CD4-positive, CD25-positive, alpha-beta regulatory T cell (primary cell): Measurements from ENCODE around the gene SMTNL1. TPM values are rescaled to one million over a fixed set of nuclear protein-coding genes. Genes with fewer than 3 reads are reported as not detected.
A peak's percentile ranks its signal among the peaks of the same experiment; 100 is the strongest.

Experiments
- ATAC-seq, 2 donors: fragments of 150-1000 bp; cut with Tn5 transposase; one replicate each; pipeline ENCODE4 v1.10.0; 2021; ENCODE audit warnings: low read depth in 2 of 2, moderate number of reproducible peaks in 2 of 2, moderate library complexity in 1 of 2
- DNase-seq, 3 donors: peaks; one replicate each; pipeline versions ENCODE4 v3.0.0 to v3.0.0-alpha.2; 2012 to 2022; ENCODE audit warnings: mixed read lengths in 1 of 3
- H3K27ac ChIP-seq: one replicate; pipeline ENCODE4 v1.7.0; 2013; ENCODE audit warnings: mild to moderate bottlenecking, low read length; ENCODE audit not compliant: insufficient read depth, poor library complexity, severe bottlenecking
- H3K27me3 ChIP-seq: one replicate; pipeline ENCODE4 v1.7.0; 2013; ENCODE audit warnings: low read length; ENCODE audit not compliant: control insufficient read depth, insufficient read depth
- H3K36me3 ChIP-seq: one replicate; pipeline ENCODE4 v1.7.0; 2013; ENCODE audit warnings: mild to moderate bottlenecking, low read length, moderate library complexity; ENCODE audit not compliant: control insufficient read depth, insufficient read depth
- H3K4me1 ChIP-seq: 2 replicates; pipeline ENCODE4 v1.7.0; 2013; ENCODE audit warnings: mild to moderate bottlenecking, low read length; ENCODE audit not compliant: insufficient read depth, control insufficient read depth, poor library complexity, severe bottlenecking
- H3K4me3 ChIP-seq: one replicate; pipeline ENCODE4 v1.7.0; 2013; ENCODE audit warnings: low read depth, mild to moderate bottlenecking, low read length, moderate library complexity
- H3K9me3 ChIP-seq, 2 experiments: 1 replicate in 1 of 2; 2 replicates in 1 of 2; pipeline ENCODE4 v1.7.0; 2013; ENCODE audit warnings: low read length in 2 of 2, mild to moderate bottlenecking in 1 of 2, moderate library complexity in 1 of 2; ENCODE audit not compliant: control insufficient read depth in 2 of 2
- H3K27ac Mint-ChIP-seq, 3 donors: one replicate each; pipeline ENCODE4 v1.8.0; 2020 to 2022; ENCODE audit warnings: mild to moderate bottlenecking in 3 of 3, mixed read lengths in 3 of 3, moderate library complexity in 2 of 3
- H3K27me3 Mint-ChIP-seq: one replicate; pipeline ENCODE4 v1.8.0; 2022; ENCODE audit warnings: mild to moderate bottlenecking, mixed read lengths
- H3K36me3 Mint-ChIP-seq: one replicate; pipeline ENCODE4 v1.8.0; 2020; ENCODE audit warnings: mixed read lengths
- H3K4me1 Mint-ChIP-seq, 4 donors: one replicate each; pipeline ENCODE4 v1.8.0; 2020 to 2022; ENCODE audit warnings: mixed read lengths in 4 of 4, mild to moderate bottlenecking in 1 of 4
- H3K4me3 Mint-ChIP-seq, 4 donors: one replicate each; pipeline ENCODE4 v1.8.0; 2020 to 2022; ENCODE audit warnings: mild to moderate bottlenecking in 4 of 4, mixed read lengths in 4 of 4, moderate library complexity in 3 of 4
- H3K9me3 Mint-ChIP-seq, 7 donors: one replicate each; pipeline ENCODE4 v1.8.0; 2020 to 2022; ENCODE audit warnings: mixed read lengths in 7 of 7, mild to moderate bottlenecking in 3 of 7, moderate library complexity in 2 of 7
- polyA plus RNA-seq, 4 donors: library from polyadenylated mRNA; unstranded; fragments of 300-500 nt; fragmentation: Illumina TruSeq; gene quantifications; one replicate each; pipeline ENCODE4 v1.2.3, GENCODE V29; 2021
- total RNA-seq: library from RNA; stranded (reverse); gene quantifications from one replicate; pipeline ENCODE4 v1.2.3, GENCODE V29; 2022

SMTNL1 gene
- total and polyA plus RNA-seq, 5 donors from 2014 or later = 0.21 to 0.36 TPM; not detected in 3

DNA sequence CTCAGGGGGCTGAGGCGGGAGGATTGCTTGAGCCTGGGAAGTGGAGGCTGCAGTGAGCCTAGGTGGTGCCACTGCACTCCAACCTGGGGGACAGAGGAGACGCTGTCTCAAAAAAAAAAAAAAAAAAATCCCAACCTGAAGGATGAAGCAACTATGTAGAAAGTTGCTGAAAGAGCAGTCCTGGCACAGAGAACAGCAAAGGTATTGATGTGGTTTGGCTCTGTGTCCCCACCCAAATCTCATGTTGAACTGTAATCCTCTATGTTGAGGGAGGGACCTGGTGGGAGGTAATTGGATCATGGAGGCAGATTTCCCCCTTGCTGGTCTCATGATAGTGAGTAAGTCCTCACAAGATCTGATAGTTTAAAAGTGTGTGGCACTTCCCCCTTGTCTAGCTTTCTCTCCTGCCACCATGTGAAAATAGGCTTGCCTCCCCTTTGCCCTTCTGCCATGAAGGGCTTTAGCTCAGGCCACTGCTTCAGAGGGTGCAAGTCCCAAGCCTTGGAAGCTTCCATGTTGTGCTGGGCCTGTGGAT lies 49.4 kb downstream of the SMTNL1 start:
- Mint-ChIP-seq H3K4me3 (no peak overlapping the region), H3K9me3 (no peaks in the 10 kb centered on the region), H3K4me1 (peaks cover 0 to 5% (median 2%) of the 10 kb centered on the region in 4 donors), H3K27ac (peak overlapping the region in 1 of 3 donors; percentile 37), H3K36me3 (no peaks in the 10 kb centered on the region), H3K27me3 (peaks cover 5% of the 10 kb centered on the region)
- ATAC-seq (no peak), DNase-seq (peak in 1 of 3 donors; percentile 5)
- Histone ChIP-seq H3K36me3 (no peaks in the 10 kb centered on the region), H3K4me1 (no peaks in the 10 kb centered on the region), H3K9me3 (no peaks in the 10 kb centered on the region), H3K27me3 (no peaks in the 10 kb centered on the region), H3K4me3 (no peak overlapping the region), H3K27ac (no peak overlapping the region)

- H3K27me3 Mint-ChIP-seq = peaks cover 10% of the 10 kb centered on the region
- peak overlapping the region in 1 of 3 donors; percentile 2 for H3K27ac Mint-ChIP-seq
- no peaks in the 10 kb centered on the region for H3K36me3 ChIP-seq
- DNase-seq (no peak), ATAC-seq (no peak)
- peaks cover 1% of the 10 kb centered on the region for H3K27me3 ChIP-seq
- H3K9me3 Mint-ChIP-seq = peaks cover 0 to 1% (median 0%) of the 10 kb centered on the region in 7 donors
- H3K4me3 Mint-ChIP-seq = no peak overlapping the region
- H3K36me3 Mint-ChIP-seq = no peaks in the 10 kb centered on the region
- no peaks in the 10 kb centered on the region for H3K9me3 ChIP-seq
- no peak overlapping the region for H3K4me3 ChIP-seq
- H3K27ac ChIP-seq = no peak overlapping the region
- H3K4me1 ChIP-seq = no peaks in the 10 kb centered on the region
- peaks cover 0 to 5% (median 2%) of the 10 kb centered on the region in 4 donors for H3K4me1 Mint-ChIP-seq
These were observed 50.8 kb downstream of the SMTNL1 start for GRCh38 chr11:57588046-57588710.

- ATAC-seq = no peak
- Histone ChIP-seq H3K9me3 (no peaks in the 10 kb centered on the region), H3K27me3 (peaks cover 17% of the 10 kb centered on the region), H3K27ac (no peak overlapping the region), H3K36me3 (no peaks in the 10 kb centered on the region), H3K4me1 (no peaks in the 10 kb centered on the region), H3K4me3 (no peak overlapping the region)
- peaks cover 0 to 4% (median 0%) of the 10 kb centered on the region in 7 donors for H3K9me3 Mint-ChIP-seq
- no peak overlapping the region for H3K4me3 Mint-ChIP-seq
- DNase-seq = no peak
- no peaks in the 10 kb centered on the region for H3K36me3 Mint-ChIP-seq
- no peak overlapping the region for H3K27ac Mint-ChIP-seq
- peaks cover 41% of the 10 kb centered on the region for H3K27me3 Mint-ChIP-seq
- no peaks in the 10 kb centered on the region for H3K4me1 Mint-ChIP-seq
These were observed 59.0 kb downstream of the SMTNL1 start for GRCh38 chr11:57596266-57596885.

DNA sequence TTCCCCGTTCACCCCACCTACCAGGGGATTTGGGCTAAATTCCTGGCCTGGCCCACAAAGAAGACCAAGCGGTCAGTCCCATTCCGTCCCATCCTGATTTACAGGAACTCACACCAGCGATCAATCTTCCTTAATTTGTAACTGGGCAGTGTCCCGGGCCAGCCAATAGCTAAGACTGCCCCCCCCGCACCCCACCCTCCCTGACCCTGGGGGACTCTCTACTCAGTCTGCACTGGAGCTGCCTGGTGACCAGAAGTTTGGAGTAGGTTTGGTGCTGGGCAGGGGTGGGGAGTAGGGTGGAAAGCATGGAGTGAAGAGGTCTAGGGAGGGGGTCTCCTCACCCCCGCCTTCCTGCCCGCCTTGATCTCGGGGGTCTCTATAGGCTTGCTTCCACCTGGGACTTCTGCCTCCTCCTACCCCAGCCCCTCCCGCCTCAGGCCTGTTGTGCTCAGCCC lies 60.1 kb downstream of the SMTNL1 start, which contains the start of gene SERPING1:
Gene SERPING1, plus strand, starts transcription at position 225 of the 455 bp plus-strand sequence. CDS start 586 bp downstream, outside the sequence.
- Histone ChIP-seq H3K27me3 (peaks cover 17% of the 10 kb centered on the region), H3K4me3 (no peak within 1 kb of the TSS), H3K27ac (no peak within 1 kb of the TSS), H3K36me3 (no peaks in the 10 kb centered on the region), H3K4me1 (no peaks in the 10 kb centered on the region), H3K9me3 (no peaks in the 10 kb centered on the region)
- H3K9me3 Mint-ChIP-seq = peaks cover 0 to 7% (median 0%) of the 10 kb centered on the region in 7 donors
- no peaks in the 10 kb centered on the region for H3K4me1 Mint-ChIP-seq
- H3K4me3 Mint-ChIP-seq = peak within 1 kb of the TSS in 1 of 4 donors; percentile 41
- H3K27me3 Mint-ChIP-seq = peaks cover 38% of the 10 kb centered on the region
- ATAC-seq (no peak), DNase-seq (no peak)
- H3K27ac Mint-ChIP-seq = no peak within 1 kb of the TSS
- no peaks in the 10 kb centered on the region for H3K36me3 Mint-ChIP-seq

- H3K9me3 ChIP-seq = no peaks in the 10 kb centered on the region
- no peak for ATAC-seq
- Mint-ChIP-seq H3K4me3 (no peak overlapping the region), H3K27me3 (peaks cover 33% of the 10 kb centered on the region), H3K4me1 (no peaks in the 10 kb centered on the region), H3K36me3 (no peaks in the 10 kb centered on the region), H3K9me3 (peaks cover 0 to 7% (median 0%) of the 10 kb centered on the region in 7 donors), H3K27ac (no peak overlapping the region)
- no peaks in the 10 kb centered on the region for H3K36me3 ChIP-seq
- no peak overlapping the region for H3K27ac ChIP-seq
- no peak for DNase-seq
- H3K4me1 ChIP-seq = no peaks in the 10 kb centered on the region
- H3K27me3 ChIP-seq = peaks cover 15% of the 10 kb centered on the region
- H3K4me3 ChIP-seq = no peak overlapping the region
These were observed 60.8 kb downstream of the SMTNL1 start for GRCh38 chr11:57597916-57598830.

DNA sequence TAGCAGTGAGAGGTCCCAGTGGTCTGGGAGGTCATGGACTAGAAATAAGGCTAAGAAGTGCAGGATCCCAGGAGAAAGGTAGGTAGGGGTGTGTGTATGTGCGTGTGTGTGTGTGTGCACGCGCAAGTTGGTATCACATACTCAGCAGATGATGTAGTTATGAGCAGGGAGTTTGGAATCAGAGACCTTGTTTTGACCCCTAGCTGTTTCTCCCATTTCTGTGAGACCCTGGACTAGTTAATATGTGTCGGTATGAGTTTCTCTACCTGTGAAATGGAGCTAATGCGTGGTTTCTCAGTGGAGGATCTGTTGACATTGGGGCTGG lies 61.4 kb downstream of the SMTNL1 start:
- peaks cover 30% of the 10 kb centered on the region for H3K27me3 Mint-ChIP-seq
- DNase-seq (no peak), ATAC-seq (no peak)
- no peak overlapping the region for H3K27ac Mint-ChIP-seq
- H3K36me3 Mint-ChIP-seq = no peaks in the 10 kb centered on the region
- no peaks in the 10 kb centered on the region for H3K4me1 ChIP-seq
- no peak overlapping the region for H3K4me3 ChIP-seq
- H3K27me3 ChIP-seq = peaks cover 15% of the 10 kb centered on the region
- peaks cover 0 to 7% (median 0%) of the 10 kb centered on the region in 7 donors for H3K9me3 Mint-ChIP-seq
- H3K9me3 ChIP-seq = no peaks in the 10 kb centered on the region
- no peak overlapping the region for H3K4me3 Mint-ChIP-seq
- H3K27ac ChIP-seq = no peak overlapping the region
- H3K4me1 Mint-ChIP-seq = no peaks in the 10 kb centered on the region
- H3K36me3 ChIP-seq = no peaks in the 10 kb centered on the region

DNA sequence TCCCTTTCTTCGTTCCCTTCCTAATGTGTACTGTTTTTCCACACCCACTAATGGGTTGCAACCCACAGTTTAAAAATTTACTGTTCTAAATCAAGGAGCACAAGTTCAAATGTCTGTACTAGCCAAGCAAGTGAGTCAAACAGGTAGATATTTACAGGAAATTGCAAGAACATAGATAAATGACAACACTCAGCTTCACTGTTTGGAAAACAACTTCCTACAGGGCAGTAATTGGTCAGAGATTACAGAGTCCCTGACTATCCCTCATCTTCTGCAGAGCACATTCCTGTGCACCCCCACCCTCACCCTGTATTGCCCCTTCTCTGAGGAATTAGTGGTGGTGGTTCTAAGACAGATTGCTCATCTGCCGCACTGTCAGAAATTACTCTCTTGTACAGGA lies 62.0 kb downstream of the SMTNL1 start:
- Mint-ChIP-seq H3K4me1 (peaks cover 0 to 2% (median 0%) of the 10 kb centered on the region in 4 donors), H3K4me3 (no peak overlapping the region), H3K27me3 (peaks cover 25% of the 10 kb centered on the region), H3K9me3 (peaks cover 0 to 7% (median 0%) of the 10 kb centered on the region in 7 donors), H3K27ac (no peak overlapping the region), H3K36me3 (no peaks in the 10 kb centered on the region)
- no peak overlapping the region for H3K27ac ChIP-seq
- H3K9me3 ChIP-seq = no peaks in the 10 kb centered on the region
- no peak overlapping the region for H3K4me3 ChIP-seq
- peaks cover 15% of the 10 kb centered on the region for H3K27me3 ChIP-seq
- ATAC-seq = no peak
- no peaks in the 10 kb centered on the region for H3K36me3 ChIP-seq
- H3K4me1 ChIP-seq = no peaks in the 10 kb centered on the region
- no peak for DNase-seq
